Osteoblast (primary cell): Measurements from ENCODE around the gene NANOS3. TPM values are rescaled to one million over a fixed set of nuclear protein-coding genes. Genes with fewer than 3 reads are reported as not detected.

Experiments used
- DNase-seq: peaks from one replicate; pipeline ENCODE4 v3.0.0; 2011; ENCODE audit warnings: low spot score, mixed read lengths; ENCODE audit not compliant: insufficient read length; ENCODE audit errors: missing footprints
- H2AFZ ChIP-seq: 2 replicates; pipeline ENCODE4 v1.6.0; 2011; ENCODE audit warnings: mild to moderate bottlenecking, low read length
- H3K27ac ChIP-seq: 2 replicates; pipeline ENCODE4 v1.5.1; 2011; ENCODE audit warnings: mild to moderate bottlenecking, low read depth, low read length, moderate library complexity
- H3K27me3 ChIP-seq: 2 replicates; pipeline ENCODE4 v1.6.0; 2012; ENCODE audit warnings: mild to moderate bottlenecking, control low read depth, inconsistent platforms, low read length, moderate library complexity; ENCODE audit not compliant: insufficient read depth
- H3K36me3 ChIP-seq: 2 replicates; pipeline ENCODE4 v1.5.1; 2011; ENCODE audit warnings: mild to moderate bottlenecking, low read length, control low read depth, moderate library complexity; ENCODE audit not compliant: insufficient read depth
- H3K4me1 ChIP-seq: 2 replicates; pipeline ENCODE4 v1.5.1; 2011; ENCODE audit warnings: mild to moderate bottlenecking, low read length, control low read depth, moderate library complexity; ENCODE audit not compliant: insufficient read depth
- H3K4me2 ChIP-seq: 2 replicates; pipeline ENCODE4 v1.6.0; 2011; ENCODE audit warnings: mild to moderate bottlenecking, low read length; ENCODE audit not compliant: insufficient read depth
- H3K4me3 ChIP-seq: fragments of 200-600 bp; sonication (generic); 3 replicates; pipeline ENCODE4 v1.5.1; 2012; ENCODE audit warnings: mild to moderate bottlenecking, low read length, inconsistent platforms; ENCODE audit not compliant: insufficient read depth
- H3K79me2 ChIP-seq: 2 replicates; pipeline ENCODE4 v1.6.0; 2012; ENCODE audit warnings: mild to moderate bottlenecking, low read length, control low read depth, inconsistent platforms; ENCODE audit not compliant: insufficient read depth
- H3K9me3 ChIP-seq: 2 replicates; pipeline ENCODE4 v1.5.1; 2011; ENCODE audit warnings: low read depth, low read length, control low read depth
- H4K20me1 ChIP-seq: 2 replicates; pipeline ENCODE4 v1.6.0; 2012; ENCODE audit warnings: mild to moderate bottlenecking, low read length, control low read depth; ENCODE audit not compliant: insufficient read depth
- small RNA-seq: library from RNA; depleted of rRNA; stranded (forward); fragments of <200 nt; gene quantifications from one replicate; pipeline ENCODE3, GENCODE V24; 2012
- total RNA-seq: library from RNA; depleted of rRNA; stranded (reverse); fragments of >200 nt; gene quantifications from 2 replicates; pipeline ENCODE4 v1.2.3, GENCODE V29; 2012
- TF ChIP-seq, protein P1 (sequence below): IDR thresholded peaks from 2 replicates; pipeline ENCODE4 v1.5.1; 2011; ENCODE audit warnings: mild to moderate bottlenecking, low read depth, low read length, moderate library complexity; ENCODE audit errors: extremely low read depth

The NANOS3 gene
- total RNA-seq, 1 donor, result not detected

DNA sequence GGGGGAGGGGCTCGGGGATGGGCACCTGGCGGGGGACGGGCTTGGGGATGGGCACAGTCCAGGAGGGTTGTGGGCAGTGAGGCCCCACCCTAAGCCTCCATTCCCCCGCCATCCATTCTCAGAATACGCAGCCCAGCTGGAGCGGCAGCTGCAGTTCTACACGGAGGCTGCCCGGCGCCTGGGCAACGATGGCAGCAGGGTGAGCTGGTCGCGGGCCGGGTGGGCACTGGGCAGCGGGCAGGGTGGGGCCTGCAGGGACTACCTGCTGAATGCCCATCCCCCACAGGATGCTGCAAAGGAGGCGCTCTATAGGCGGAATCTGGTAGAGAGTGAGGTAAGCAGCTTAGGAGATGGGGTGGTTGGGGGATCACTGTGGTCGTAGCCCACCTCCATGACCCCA lies 53.0 kb downstream of the NANOS3 start:
- H3K36me3 ChIP-seq, result peaks cover 27% of the 10 kb centered on the region
- no peak overlapping the region for H3K27ac ChIP-seq
- H3K4me1 ChIP-seq, result no peaks in the 10 kb centered on the region
- no peak overlapping the region for H3K4me3 ChIP-seq
- TF ChIP-seq, protein P1, sequence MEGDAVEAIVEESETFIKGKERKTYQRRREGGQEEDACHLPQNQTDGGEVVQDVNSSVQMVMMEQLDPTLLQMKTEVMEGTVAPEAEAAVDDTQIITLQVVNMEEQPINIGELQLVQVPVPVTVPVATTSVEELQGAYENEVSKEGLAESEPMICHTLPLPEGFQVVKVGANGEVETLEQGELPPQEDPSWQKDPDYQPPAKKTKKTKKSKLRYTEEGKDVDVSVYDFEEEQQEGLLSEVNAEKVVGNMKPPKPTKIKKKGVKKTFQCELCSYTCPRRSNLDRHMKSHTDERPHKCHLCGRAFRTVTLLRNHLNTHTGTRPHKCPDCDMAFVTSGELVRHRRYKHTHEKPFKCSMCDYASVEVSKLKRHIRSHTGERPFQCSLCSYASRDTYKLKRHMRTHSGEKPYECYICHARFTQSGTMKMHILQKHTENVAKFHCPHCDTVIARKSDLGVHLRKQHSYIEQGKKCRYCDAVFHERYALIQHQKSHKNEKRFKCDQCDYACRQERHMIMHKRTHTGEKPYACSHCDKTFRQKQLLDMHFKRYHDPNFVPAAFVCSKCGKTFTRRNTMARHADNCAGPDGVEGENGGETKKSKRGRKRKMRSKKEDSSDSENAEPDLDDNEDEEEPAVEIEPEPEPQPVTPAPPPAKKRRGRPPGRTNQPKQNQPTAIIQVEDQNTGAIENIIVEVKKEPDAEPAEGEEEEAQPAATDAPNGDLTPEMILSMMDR, result no peak
- H3K9me3 ChIP-seq, result no peaks in the 10 kb centered on the region
- no peaks in the 10 kb centered on the region for H3K79me2 ChIP-seq
- no peaks in the 10 kb centered on the region for H3K27me3 ChIP-seq
- no peak overlapping the region for H3K4me2 ChIP-seq
- no peak for DNase-seq
- H2AFZ ChIP-seq, result no peak overlapping the region
- no peaks in the 10 kb centered on the region for H4K20me1 ChIP-seq

Small RNAs within 50 kb of the gene (small RNA-seq; reads per million reads assigned to genes)
- gene MIR181C (33.4 reads per million, percentile 95 among the genes with 10 or more reads in this experiment), gene MIR181D (113 reads per million, percentile 97 among the genes with 10 or more reads in this experiment)

Other genes starting within 250 kb of the NANOS3 start
- gene MRI1, start 112.6 kb upstream of the NANOS3 start, total RNA-seq, result 33.7 and 35.4 TPM in 2 replicates
- gene C19orf53, start 102.7 kb upstream of the NANOS3 start, total RNA-seq, result 33.3 and 34.8 TPM in 2 replicates
- 6.8 and 9.0 TPM in 2 replicates for gene ZSWIM4, start 81.7 kb upstream of the NANOS3 start, total RNA-seq
- gene BRME1, start 29.0 kb downstream of the NANOS3 start, total RNA-seq, result 0.59 and 0.72 TPM in 2 replicates
- gene CC2D1A, start 29.1 kb downstream of the NANOS3 start, total RNA-seq, result 19.2 and 22.4 TPM in 2 replicates
- gene PODNL1, start 61.3 kb downstream of the NANOS3 start, total RNA-seq, result 4.0 and 6.5 TPM in 2 replicates
- gene DCAF15, start 75.4 kb downstream of the NANOS3 start, total RNA-seq, result 11.5 and 11.9 TPM in 2 replicates
- gene RFX1, start 129.2 kb downstream of the NANOS3 start, total RNA-seq, result 2.4 and 2.5 TPM in 2 replicates
- gene RLN3, start 151.0 kb downstream of the NANOS3 start, total RNA-seq, result not detected in 2 replicates
- gene IL27RA, start 154.6 kb downstream of the NANOS3 start, total RNA-seq, result 1.1 and 1.2 TPM in 2 replicates
- not detected in 2 replicates for gene PALM3, start 184.9 kb downstream of the NANOS3 start, total RNA-seq
- gene MISP3, start 195.7 kb downstream of the NANOS3 start, total RNA-seq, result 0.59 and 1.1 TPM in 2 replicates
- not detected in 2 replicates for gene C19orf67, start 208.6 kb downstream of the NANOS3 start, total RNA-seq
- 16.2 and 27.9 TPM in 2 replicates for gene SAMD1, start 213.6 kb downstream of the NANOS3 start, total RNA-seq
- gene PRKACA, start 240.6 kb downstream of the NANOS3 start, total RNA-seq, result 45.6 and 56.3 TPM in 2 replicates